COLO668 (cell line): ENCODE measurements around the gene GRIP1.
"Not testable (repeated sequence)": the region's sequence is repeated elsewhere in the genome, so short reads cannot be mapped to it uniquely, and the experiment has no call there.

ENCODE experiments used
- DNase-seq: peaks from one replicate; lab custom pipeline; 2025; ENCODE audit not compliant: unreplicated experiment; lab: John Stamatoyannopoulos, UW

The GRIP1 gene

DNA sequence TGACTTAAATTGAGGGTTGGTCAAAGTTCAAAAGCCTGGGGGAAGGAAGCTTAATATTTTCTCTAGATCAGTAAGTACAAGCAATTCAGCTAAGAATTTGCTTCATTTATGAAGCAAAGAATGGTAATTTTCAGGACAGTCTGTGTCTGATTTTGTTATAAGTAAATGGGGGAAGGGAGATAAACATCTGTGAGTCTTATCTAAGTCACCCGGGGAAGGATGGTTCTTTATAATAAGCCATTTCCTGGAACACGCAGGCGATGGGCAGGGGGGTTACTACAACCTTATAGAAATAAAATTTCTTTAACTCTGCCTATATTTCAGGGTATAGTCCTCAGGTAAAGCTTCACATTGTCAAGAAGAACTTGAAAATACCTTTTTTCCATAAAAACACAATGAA lies 333.7 kb downstream of the GRIP1 start:
- DNase-seq = no peak

DNA sequence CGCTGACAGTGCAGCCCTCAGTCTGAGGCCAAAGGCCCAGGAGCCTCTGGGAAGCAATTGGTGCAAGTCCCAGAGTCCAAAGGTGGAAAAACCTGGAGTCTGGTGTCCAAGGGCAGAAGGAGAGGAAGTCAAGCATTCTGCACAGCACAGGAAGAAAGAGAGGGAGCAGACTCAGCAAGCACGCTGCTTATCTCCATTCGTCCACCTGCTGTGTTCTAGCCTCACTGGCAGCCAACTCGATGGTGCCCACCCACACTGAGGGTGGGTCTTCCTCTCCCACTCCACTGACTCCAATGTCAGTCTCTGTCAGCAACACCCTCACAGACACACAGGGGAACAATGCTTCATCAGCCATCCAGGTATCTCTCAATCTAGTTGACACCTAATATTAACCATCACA lies 337.8 kb downstream of the GRIP1 start:
- no peak for DNase-seq

GRCh38 chr12:66340131-66340530 lies 338.7 kb downstream of the GRIP1 start:
- DNase-seq = no peak

DNA sequence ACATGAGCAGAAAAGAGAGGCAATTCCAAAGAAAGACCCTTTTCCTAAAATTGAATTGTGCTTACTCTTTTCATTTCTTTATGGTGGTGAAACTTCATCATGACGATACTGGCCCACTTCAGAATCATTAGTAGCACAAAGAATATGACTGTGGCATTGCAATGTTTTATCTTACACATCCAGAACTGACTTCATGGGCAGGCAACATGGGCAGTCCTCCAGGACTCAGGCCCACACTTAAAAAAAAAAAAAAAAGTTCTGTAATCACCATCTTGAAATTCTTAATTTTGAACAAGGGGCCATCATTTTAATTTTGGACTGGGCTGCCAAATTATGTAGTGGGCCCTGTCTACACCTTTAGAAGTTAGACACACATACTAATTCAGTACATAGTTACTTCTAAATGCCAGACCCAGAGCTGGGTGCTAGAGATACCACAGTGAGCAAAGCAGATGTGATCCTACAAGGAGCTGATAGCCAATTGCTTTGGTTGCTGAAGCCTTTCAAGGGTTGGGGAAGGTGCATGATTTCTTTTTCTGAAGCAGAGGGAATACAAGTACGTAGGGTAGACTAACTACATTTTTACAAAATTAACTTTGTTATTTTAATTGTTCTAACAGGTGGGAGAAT lies 341.4 kb downstream of the GRIP1 start:
- no peak for DNase-seq

DNA sequence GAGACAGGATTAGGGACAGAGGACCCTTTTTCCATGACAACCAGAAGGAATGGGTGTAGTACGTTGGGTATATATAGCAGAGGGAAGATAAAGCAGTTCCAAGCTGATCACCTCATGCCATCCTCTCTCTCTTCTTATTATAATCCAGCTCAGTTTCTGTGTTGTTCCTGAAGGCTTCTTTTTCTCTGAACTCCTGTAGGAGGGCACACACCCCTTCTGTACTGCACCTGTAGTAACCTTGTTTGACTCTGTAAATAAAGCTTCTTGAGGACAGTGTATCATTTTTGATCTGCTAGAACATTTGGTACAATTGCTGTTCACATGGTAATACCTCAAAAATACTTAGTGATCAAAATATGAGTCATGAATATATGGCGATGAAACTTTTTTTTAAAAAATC lies 343.1 kb downstream of the GRIP1 start:
- DNase-seq = no peak

DNA sequence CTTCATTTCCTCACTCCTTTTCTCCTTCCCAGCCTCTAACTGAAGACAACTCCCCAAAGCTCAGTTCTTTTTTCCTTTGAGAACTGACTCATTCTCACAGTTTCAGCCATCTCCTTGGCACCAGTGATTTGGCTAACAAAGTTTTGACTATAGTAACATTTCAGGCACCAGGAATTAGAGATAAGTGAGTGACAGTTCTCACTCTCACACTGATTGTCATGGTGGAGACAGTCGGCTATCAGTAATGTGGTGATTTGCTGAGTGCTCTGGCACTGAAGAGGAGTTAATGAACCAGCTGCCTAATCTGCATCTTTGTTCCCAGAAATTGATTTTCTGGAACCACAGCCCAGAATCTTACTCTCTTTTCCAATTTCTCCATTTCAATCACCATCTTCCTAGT lies 347.1 kb downstream of the GRIP1 start:
- no peak for DNase-seq

- DNase-seq = no peak
Measured at GRCh38 chr12:66331016-66331415, 347.9 kb downstream of the GRIP1 start.

GRCh38 chr12:66329941-66330340 lies 348.9 kb downstream of the GRIP1 start:
- DNase-seq = no peak

DNA sequence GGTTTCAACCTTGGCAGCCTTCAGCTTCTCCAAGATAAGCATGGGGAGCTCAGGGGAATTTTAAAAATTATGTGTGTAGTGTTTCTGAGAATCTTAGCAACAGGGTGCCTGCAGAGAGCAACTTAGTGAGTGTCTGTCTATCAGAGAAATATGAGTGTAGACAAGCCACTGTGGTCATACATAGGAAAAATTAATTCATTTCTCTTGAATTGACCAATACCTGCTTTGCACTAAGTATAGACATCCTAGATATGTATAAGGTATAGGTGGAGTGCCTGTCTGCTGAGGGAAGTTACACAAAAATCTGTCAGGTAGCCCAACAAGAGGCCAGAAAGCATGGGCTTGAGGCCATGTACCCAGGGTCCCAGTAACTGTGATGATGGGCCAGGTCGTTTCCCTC lies 355.9 kb downstream of the GRIP1 start:
- DNase-seq = no peak

- DNase-seq = no peak
Measured at GRCh38 chr12:66321435-66321834, 357.4 kb downstream of the GRIP1 start.

- no peak for DNase-seq
Measured at GRCh38 chr12:66320996-66321395, 357.9 kb downstream of the GRIP1 start.

- DNase-seq = no peak
Measured at GRCh38 chr12:66319266-66319954, 359.5 kb downstream of the GRIP1 start.

DNA sequence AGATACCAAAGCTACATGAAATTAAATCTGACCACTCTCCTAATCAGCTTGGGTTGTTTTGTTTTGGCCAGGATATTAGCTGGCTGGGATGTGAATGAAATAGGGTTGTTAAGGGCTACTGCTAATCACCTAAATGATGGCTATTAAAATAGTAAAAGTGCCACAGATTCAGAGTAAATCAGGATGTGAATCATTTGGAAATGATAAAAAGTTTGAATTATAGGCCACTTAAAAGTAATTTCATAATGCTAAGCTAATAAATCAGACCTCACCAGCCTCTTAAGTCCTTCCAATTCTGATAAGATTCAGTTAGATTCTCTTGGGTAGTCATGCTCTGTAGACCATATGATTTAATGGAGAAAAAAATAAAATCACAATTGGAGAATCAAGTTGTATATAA lies 364.6 kb downstream of the GRIP1 start:
- no peak for DNase-seq

DNA sequence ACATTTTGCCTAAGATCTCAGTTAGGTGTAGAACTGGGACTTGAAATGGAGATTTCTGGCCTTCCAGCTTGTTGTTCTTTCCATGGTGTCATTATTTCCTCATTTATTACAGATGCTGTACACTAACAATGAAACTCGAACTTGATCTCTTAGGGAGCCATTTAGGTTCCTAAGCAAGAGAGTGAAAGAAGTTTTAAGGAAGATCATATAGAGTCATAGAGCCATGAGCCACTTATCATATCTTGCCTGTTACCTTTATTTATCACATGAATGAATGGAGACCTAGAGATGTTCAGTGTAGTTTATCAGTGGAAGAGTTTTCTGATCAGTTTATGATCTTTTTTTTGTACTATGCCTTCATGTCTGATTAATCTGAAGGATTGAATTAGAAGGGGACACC lies 366.7 kb downstream of the GRIP1 start:
- DNase-seq = no peak

DNA sequence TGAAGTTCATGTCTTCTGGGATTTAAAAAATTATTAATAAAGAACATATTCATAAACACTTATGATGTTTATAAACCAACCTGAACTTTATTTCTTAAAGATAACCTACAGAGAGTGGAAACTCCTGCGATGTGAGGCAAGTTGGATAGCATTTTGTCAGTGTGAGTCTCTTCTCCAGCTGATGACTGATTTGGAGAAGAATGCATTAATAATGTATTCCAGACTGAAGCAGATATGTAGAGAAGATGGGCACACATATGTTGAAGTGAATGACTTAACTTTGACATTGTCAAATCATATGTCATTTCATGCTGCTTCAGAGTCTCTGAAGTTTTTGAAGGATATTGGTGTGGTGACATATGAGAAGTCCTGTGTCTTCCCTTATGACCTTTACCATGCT lies 369.3 kb downstream of the GRIP1 start:
- no peak for DNase-seq

GRCh38 chr12:66304296-66304900 lies 374.5 kb downstream of the GRIP1 start:
- DNase-seq = no peak

- not testable (repeated sequence) for DNase-seq
Measured at GRCh38 chr12:66303316-66303804, 375.5 kb downstream of the GRIP1 start.

DNA sequence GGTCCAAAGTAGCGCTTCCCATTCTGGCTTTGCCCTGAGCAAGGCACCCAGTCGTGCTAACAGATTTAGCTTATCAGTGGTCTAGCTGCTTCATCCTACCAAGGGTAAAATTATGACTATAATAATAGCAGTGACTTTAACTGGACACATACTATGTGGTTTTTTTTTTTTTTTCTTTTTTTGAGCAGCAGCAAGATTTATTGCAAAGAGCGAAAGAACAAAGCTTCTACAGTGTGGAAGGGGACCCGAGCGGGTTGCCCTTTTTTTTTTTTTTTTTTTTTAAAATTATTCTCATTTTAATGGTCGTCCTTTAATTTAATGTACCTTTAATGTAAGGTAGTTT lies 376.1 kb downstream of the GRIP1 start:
- no peak for DNase-seq

GRCh38 chr12:66301944-66302826 lies 376.7 kb downstream of the GRIP1 start, which contains the start of gene HELB:
HELB (plus strand) TSS chr12:66302493; CDS start chr12:66302604, 111 bp downstream.
- peak; percentile 99 for DNase-seq

GRCh38 chr12:66297923-66298322 lies 381.0 kb downstream of the GRIP1 start:
- no peak for DNase-seq
